ENCODE data around the gene POLE4. TPM values are rescaled to one million over a fixed set of nuclear protein-coding genes. Genes with fewer than 3 reads are reported as not detected.

POLE4 gene
- total RNA-seq, 1 experiment from 2014 or later, result 34.4 TPM

DNA sequence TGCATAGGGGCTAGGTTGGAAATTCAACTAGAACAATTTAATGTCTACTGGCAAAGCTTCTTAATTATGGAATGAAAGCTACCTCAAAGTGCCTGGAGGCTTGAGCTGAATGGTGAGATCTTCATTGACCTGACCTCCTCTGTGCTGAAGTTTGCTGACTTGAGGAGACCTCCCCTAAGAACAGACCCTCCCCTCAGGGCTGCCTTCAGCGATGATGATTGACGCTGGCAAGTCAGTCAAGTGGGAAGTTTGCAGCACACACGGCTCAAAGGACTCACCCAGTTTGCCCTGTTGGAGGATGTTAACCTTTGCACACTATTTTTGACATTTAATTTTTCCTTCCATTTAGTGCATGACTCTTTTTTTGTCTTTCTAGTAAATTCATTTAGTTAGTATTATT, 17.2 kb upstream of the POLE4 start:
- Histone ChIP-seq H4K5ac (ENCODE audit: insufficient read length, low read depth, low read length) (no peak overlapping the region), H3T11ph (ENCODE audit: low read length) (no peak overlapping the region), H3K4me2 (ENCODE audit: insufficient read depth, insufficient read length, low read length) (no peak overlapping the region), H3K9ac (ENCODE audit: extremely low read depth, insufficient read length, low read length) (no peak overlapping the region), H3K9me3 (ENCODE audit: control insufficient read depth, low read depth, low read length) (no peaks in the 10 kb centered on the region), H3K27ac (ENCODE audit: insufficient read length, low read depth, low read length) (no peak overlapping the region), H2BK120ac (ENCODE audit: low read depth, low read length, poor library complexity, severe bottlenecking) (no peak overlapping the region), H3K14ac (ENCODE audit: insufficient read depth, low read length) (no peak overlapping the region), H2AK5ac (ENCODE audit: insufficient read length, low read length) (no peak overlapping the region), H3K23ac (ENCODE audit: insufficient read length, low read depth, low read length) (no peak overlapping the region), H4K20me1 (ENCODE audit: control insufficient read depth, insufficient read depth, insufficient read length) (no peaks in the 10 kb centered on the region), H3K4me1 (ENCODE audit: insufficient read depth, low read length) (no peaks in the 10 kb centered on the region), H3K79me2 (ENCODE audit: insufficient read depth, low read length) (no peaks in the 10 kb centered on the region), H3K4ac (ENCODE audit: low read depth, low read length) (no peak overlapping the region), H4K91ac (ENCODE audit: insufficient read length, low read depth, low read length) (no peak overlapping the region), H2AFZ (ENCODE audit: low read length) (no peak overlapping the region), H2BK5ac (ENCODE audit: insufficient read length, low read length) (no peak overlapping the region), H4K8ac (replicated peaks; ENCODE audit: insufficient read length, low read depth, low read length) (no peak overlapping the region), H3K18ac (ENCODE audit: insufficient read length, low read depth, low read length) (no peak overlapping the region), H3K23me2 (ENCODE audit: insufficient read length, low read depth, low read length, poor library complexity, severe bottlenecking) (no peaks in the 10 kb centered on the region), H3K79me1 (ENCODE audit: insufficient read depth, low read depth, low read length, poor library complexity, severe bottlenecking) (no peaks in the 10 kb centered on the region), H2BK20ac (ENCODE audit: low read depth, low read length, poor library complexity, severe bottlenecking) (no peak overlapping the region), H3K27me3 (ENCODE audit: insufficient read depth, low read length) (no peaks in the 10 kb centered on the region), H3K56ac (ENCODE audit: insufficient read length, low read depth, low read length) (no peak overlapping the region), H2BK15ac (ENCODE audit: low read depth, low read length) (no peak overlapping the region), H2BK12ac (ENCODE audit: insufficient read length, low read depth, low read length) (no peak overlapping the region)
- no peaks in the 10 kb centered on the region for H3K36me3 Mint-ChIP-seq (ENCODE audit: insufficient read depth in 1 of 3, low read depth in 3 of 3)
- TF ChIP-seq, protein P1, sequence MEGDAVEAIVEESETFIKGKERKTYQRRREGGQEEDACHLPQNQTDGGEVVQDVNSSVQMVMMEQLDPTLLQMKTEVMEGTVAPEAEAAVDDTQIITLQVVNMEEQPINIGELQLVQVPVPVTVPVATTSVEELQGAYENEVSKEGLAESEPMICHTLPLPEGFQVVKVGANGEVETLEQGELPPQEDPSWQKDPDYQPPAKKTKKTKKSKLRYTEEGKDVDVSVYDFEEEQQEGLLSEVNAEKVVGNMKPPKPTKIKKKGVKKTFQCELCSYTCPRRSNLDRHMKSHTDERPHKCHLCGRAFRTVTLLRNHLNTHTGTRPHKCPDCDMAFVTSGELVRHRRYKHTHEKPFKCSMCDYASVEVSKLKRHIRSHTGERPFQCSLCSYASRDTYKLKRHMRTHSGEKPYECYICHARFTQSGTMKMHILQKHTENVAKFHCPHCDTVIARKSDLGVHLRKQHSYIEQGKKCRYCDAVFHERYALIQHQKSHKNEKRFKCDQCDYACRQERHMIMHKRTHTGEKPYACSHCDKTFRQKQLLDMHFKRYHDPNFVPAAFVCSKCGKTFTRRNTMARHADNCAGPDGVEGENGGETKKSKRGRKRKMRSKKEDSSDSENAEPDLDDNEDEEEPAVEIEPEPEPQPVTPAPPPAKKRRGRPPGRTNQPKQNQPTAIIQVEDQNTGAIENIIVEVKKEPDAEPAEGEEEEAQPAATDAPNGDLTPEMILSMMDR (conservative IDR thresholded peaks at IDR 0.05), result no peak
- DNase-seq, result no peak
- no CpG with 5 or more reads among the region's 3 CpGs for WGBS (ENCODE audit: extremely low coverage, insufficient read length, low lambda C conversion rate)
- H3K4me1 Mint-ChIP-seq, result no peaks in the 10 kb centered on the region
- no peak overlapping the region for H3K4me3 Mint-ChIP-seq
- no peaks in the 10 kb centered on the region for H3K27me3 Mint-ChIP-seq (ENCODE audit: low read depth)
- no peak overlapping the region for H3K27ac Mint-ChIP-seq
- no peaks in the 10 kb centered on the region for H3K9me3 Mint-ChIP-seq

All from H9 (cell line).